ENCODE results near the gene NBPF1.
"Not testable (repeated sequence)": the region's sequence is repeated elsewhere in the genome, so short reads cannot be mapped to it uniquely, and the experiment has no call there.

NBPF1 gene

DNA sequence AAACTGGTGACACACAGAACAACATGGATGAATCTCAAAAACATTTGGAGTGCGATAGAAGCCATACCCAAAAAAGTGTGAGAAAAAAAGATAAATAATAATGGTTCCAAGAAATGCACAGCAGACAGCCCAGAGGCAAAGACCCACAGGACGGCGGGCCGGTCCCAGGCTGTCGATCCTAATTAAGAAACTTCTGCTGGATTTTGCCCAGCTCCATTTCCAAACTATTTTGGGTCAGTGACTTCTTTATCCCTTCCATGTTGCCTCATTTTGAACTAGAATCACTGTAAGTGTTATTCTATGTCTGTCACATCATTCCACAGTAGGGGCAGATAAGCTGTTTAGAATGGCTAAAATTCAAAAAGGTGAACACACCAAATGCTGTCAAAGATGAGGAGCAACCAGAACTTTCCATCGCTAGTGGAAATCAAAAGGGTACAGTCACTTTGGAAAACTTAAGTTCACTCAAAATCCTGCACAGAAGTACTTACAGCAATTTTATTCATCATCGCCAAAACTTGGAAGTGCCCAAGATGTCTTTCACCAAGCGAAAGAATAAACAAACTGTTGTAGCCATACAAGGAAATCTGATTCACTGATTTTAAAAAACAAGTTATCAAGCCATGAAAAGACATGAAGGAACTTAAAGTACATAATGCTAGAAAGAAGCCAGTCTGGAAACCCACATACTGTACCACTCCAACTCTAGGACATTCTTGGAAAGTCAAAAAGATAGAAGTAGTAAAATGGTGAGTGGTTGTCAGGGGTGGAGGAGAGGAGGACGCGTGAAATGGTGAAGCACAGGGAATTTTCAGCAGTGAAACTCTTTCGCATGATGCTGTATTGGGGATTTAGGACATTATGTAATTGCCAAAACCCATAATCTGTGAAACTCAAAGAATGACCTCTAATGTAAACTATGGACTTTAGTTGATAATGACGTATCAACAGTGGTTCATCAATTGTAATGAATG, 7.5 kb downstream of the NBPF1 start:
- DNase-seq = no peak

GRCh38 chr1:16605213-16605525, 8.2 kb downstream of the NBPF1 start:
- no peak for DNase-seq

GRCh38 chr1:16604514-16605212, 8.7 kb downstream of the NBPF1 start:
- DNase-seq = not testable (repeated sequence)

- not testable (repeated sequence) for DNase-seq
Measured at GRCh38 chr1:16603623-16604022, 9.7 kb downstream of the NBPF1 start.

GRCh38 chr1:16602336-16603011, 10.9 kb downstream of the NBPF1 start:
- not testable (repeated sequence) for DNase-seq

- DNase-seq = not testable (repeated sequence)
Measured at GRCh38 chr1:16600855-16601786, 12.2 kb downstream of the NBPF1 start.

GRCh38 chr1:16599326-16599725, 14.0 kb downstream of the NBPF1 start:
- DNase-seq = not testable (repeated sequence)

DNA sequence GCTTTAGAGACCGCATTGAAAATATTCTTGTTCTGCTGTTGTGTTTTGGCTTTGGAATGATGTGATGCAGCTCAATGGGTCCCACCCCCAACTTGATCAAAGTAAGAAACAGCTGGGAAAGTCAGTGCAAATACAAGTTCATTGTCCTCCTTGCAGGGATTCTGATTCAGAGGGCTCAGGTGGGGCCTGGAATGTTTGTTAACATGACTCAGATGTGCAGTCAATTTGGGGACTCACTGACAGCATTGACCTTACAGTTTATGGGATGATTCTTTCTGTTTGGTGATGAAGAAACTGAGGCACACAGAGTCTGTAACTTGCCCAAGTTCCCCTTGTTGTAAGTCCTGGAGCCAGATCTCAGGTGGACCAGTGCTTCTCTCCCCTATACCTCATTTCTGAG, 18.1 kb downstream of the NBPF1 start:
- DNase-seq = not testable (repeated sequence)

- not testable (repeated sequence) for DNase-seq
Measured at GRCh38 chr1:16591845-16592244, 21.5 kb downstream of the NBPF1 start.

DNA sequence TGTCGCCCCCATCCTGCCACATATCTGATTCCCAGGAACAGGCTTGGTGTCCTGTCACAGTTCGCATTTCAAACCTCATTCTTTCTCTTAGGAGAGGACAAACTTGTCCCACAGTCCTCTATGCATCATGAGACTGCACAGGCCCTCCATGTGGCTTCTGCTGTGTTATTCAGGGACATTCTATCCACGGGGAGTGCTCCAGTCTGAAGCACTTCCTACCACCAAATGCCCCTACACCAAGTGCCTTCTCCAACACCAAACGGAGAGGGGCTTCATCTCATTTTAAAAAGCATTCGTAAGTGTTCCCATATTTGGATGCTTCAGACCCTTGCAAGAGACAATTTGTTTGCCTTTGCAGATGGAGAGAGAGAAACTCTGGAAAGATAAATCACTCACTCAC, 25.3 kb downstream of the NBPF1 start:
- DNase-seq = not testable (repeated sequence)

DNA sequence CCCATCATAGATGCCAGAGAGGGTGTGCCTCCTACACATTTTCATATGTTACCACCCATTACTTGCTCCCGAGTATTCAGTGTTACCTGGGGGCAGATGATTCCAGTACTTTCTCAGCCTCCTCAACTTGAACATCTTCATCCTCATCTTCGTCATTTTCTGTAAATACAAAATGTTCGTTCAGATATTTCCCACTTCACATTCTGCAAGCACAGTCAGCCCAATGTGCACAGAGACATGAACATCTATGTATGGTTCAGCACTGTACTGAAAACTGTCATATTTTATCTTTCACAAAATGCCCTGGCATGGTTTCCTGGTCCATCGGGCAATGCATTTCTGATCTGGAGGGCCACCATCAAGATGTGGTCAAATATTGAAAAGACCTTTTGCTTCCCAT, 25.7 kb downstream of the NBPF1 start:
- not testable (repeated sequence) for DNase-seq

DNA sequence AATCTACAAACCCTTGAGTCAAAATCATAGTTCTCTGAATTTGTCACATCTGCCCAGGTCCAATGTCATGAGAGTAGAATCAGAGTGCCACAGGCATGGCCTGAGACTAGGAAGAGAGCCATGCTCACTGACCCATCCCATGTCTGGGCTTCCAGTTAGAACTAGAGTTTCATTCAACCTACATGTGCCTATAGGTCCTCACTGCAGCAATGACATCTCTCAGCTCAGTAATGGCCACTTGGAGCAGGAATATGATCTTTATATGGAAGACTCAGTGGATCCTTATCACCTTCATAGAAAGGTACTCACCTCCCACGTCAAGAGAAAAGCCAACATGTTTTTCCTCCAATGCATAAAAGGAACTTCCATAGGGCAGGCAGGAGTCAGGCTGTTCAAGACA, 48.0 kb downstream of the NBPF1 start:
- DNase-seq = not testable (repeated sequence)

DNA sequence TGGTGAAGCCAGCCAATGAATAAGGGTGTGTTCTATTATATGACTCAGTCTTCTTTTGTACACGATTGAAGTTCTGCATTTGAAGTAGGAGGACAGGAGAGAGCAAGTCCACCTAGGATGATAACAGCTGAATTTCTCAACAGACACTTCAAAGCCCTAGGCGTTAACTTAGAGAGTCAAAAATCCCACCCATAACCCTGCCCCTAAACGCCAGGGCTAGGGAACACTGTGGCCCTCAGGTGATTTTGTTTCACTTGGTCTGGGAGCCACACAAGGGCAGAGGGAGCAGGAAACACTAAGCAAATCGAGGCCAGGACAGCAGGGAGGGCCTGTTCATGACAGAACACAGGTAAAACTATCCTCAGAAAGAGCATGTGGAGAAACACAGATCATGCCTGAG, 52.3 kb downstream of the NBPF1 start:
- DNase-seq = not testable (repeated sequence)

DNA sequence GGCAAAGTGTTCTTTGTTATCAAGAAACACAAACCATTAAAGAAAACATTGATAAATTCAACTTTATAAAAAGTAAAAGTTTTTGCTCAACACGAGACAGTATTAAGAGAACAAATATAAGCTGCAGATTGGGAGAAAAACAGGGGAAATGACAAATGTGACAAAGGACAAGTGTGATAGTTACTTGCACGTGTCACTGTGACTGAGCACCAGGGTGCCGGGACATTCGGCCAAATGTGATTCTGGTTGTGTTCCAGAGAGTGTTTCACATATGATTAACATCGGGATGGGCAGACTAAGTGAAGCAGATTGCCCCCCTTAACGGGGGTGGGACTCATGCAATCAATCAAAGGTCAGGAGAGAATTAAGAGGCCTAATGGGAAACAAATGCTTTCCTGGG, 52.9 kb downstream of the NBPF1 start:
- DNase-seq = not testable (repeated sequence)

DNA sequence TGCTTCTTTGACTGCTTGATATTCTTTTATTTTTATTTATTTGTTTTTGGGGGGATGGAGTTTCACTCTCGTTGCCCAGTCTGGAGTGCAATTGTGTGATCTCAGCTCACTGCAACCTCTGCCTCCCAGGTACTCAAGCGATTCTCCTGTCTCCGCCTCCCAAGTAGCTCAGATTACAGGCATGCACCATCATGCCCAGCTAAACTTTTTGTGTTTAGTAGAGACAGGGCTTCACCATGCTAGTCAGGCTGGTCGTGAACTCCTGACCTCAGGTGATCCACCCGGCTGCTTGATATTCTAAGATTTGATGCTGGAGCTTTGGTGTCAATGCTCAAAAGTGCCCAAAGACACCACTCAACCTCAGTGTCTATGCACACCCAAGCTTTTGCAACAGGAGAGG, 53.7 kb downstream of the NBPF1 start:
- not testable (repeated sequence) for DNase-seq

GRCh38 chr1:16557034-16557433, 56.3 kb downstream of the NBPF1 start:
- not testable (repeated sequence) for DNase-seq

GRCh38 chr1:16553244-16553643, 60.1 kb downstream of the NBPF1 start:
- not testable (repeated sequence) for DNase-seq

DNA sequence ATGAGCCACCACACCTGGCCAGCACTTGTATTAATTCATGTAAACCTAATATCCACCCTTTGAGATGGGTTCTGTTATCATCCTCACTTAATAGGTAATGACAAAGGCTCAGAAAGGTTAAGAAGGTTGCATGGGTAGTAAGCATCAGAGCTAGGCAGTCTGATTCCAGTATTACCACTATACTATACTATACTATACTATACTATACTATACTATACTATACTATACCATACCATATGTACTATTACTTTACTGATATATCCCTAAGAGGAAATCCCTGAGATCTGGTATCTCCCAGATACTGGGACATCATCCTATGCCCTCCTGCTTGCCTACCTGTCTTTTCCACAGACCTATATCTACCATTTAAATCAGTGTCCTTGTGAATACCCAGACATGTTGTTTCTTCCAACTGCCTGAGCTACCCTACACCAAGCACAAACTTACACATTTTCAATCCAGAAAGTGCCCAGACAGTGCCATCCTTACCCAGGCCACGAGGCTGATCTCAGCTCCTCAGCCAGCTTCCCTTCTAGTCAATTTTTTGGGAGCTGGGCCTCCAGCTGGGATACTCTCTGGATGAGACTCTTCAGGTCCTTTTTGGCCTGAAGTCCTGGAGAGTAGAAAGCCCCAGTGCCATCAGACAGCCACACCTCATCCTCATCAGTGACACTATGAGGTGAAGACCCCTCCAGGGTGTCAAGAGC, 63.0 kb downstream of the NBPF1 start:
- DNase-seq = not testable (repeated sequence)

GRCh38 chr1:16549545-16549944, 63.8 kb downstream of the NBPF1 start:
- not testable (repeated sequence) for DNase-seq

DNA sequence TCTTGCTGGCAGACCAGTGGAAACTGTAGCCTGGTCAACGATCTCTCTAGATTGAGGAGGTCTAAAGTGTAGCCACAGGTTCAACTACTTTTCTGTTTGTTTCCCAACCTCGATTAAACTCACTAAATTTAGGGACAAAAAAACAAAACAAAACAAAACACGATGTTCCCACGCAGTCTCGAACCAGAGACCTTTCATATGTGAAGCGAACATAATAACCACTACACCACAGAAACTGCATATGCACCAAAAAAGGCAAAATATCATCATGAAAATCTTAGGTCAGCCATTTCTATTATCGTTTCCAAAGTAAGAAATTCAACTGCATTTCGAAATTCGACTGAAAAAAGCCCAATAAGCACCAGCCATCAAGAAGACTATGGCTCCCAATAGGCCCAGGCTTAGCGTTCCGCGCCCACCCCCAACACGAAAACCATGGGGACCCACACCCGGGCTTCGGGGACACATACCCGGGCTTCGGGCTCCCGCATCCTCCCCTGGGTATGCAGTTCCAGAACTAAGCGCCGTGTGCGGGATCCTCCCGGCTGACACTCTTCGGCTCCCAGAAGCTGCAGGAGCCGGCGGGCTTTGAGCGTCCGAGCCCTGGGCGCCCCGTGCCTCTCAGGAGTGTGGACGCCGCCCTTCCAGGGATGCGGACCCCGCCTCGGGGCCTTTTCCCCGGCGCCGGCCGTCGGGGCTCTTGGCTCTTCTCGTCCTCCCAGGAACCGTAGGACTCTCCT, 65.7 kb downstream of the NBPF1 start:
- not testable (repeated sequence) for DNase-seq

DNA sequence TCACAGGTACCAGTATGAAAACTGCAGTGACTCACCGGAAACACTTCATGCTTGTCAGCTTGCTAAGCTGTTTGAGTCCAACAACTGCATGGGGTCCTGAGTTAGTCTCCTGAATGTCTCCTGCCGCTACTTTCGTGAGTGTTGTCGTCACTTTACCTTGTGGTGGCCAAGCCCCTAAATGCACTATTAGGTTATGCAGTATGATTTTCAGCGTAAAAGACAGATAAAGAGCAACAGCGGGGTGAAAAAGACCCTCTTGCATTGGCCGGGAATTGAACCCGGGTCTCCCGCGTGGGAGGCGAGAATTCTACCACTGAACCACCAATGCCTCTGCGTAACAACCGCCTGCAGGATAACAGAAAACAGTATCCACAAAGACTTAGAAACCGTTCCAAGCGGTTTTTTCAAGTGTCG, 67.7 kb downstream of the NBPF1 start:
- not testable (repeated sequence) for DNase-seq

Data from NCI-H187 treated with DMSO at 0.1 percent for 48 hours (cell line).